C4-2B (cell line): ENCODE results near the gene TLK2.

Source experiments
- ZFX ChIP-seq: fragments of 450-650 bp; IDR thresholded peaks from 2 replicates; pipeline ENCODE4 v1.6.1; 2017
- TF ChIP-seq, protein P1 (sequence below): fragments of 450-650 bp; conservative IDR thresholded peaks from 2 replicates; pipeline ENCODE4 v1.5.1; 2017; ENCODE audit warnings: mild to moderate bottlenecking

DNA sequence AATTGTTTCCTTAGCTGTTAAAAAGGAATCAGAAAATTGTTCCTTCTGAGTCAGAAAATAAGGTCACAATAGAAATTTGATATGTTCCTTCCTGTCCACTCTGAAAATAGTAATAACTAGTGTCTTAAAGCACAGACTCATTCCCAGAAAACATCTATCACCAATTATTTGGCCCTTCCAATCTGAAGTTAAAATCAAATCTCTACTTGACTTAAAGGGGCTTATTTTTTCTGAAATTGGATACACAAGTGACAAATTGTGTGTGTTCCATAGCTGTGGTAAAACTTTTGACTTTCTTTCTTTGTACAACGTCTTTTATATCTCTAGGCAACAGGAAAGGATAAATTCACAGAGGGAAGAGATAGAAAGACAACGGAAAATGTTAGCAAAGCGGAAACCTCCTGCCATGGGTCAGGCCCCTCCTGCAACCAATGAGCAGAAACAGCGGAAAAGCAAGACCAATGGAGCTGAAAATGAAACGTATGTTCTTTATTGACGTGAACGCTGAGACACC is 94.3 kb downstream of the TLK2 start:
- TF ChIP-seq, protein P1, sequence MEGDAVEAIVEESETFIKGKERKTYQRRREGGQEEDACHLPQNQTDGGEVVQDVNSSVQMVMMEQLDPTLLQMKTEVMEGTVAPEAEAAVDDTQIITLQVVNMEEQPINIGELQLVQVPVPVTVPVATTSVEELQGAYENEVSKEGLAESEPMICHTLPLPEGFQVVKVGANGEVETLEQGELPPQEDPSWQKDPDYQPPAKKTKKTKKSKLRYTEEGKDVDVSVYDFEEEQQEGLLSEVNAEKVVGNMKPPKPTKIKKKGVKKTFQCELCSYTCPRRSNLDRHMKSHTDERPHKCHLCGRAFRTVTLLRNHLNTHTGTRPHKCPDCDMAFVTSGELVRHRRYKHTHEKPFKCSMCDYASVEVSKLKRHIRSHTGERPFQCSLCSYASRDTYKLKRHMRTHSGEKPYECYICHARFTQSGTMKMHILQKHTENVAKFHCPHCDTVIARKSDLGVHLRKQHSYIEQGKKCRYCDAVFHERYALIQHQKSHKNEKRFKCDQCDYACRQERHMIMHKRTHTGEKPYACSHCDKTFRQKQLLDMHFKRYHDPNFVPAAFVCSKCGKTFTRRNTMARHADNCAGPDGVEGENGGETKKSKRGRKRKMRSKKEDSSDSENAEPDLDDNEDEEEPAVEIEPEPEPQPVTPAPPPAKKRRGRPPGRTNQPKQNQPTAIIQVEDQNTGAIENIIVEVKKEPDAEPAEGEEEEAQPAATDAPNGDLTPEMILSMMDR = no peak
- TF ChIP-seq ZFX = no peak
